Liver (tissue), 9 donors: ENCODE results near the gene RNLS. TPM values are rescaled to one million over a fixed set of nuclear protein-coding genes. Genes with fewer than 3 reads are reported as not detected.

Source experiments
- DNase-seq: peaks from one replicate; pipeline ENCODE4 v3.0.0-alpha.2; 2017; ENCODE audit warnings: low spot score
- H3K27ac ChIP-seq, 2 donors: one replicate each; pipeline ENCODE4 v1.7.0; 2013; ENCODE audit warnings: inconsistent platforms in 2 of 2, low read length in 2 of 2, control low read depth in 1 of 2, low read depth in 1 of 2, mild to moderate bottlenecking in 1 of 2
- H3K27me3 ChIP-seq, 4 donors: one replicate each; pipeline versions ENCODE4 v1.6.1 to v1.7.0; 2013; ENCODE audit warnings: low read length in 3 of 4, inconsistent platforms in 1 of 4, mild to moderate bottlenecking in 1 of 4, moderate library complexity in 1 of 4; ENCODE audit not compliant: control insufficient read depth in 4 of 4, insufficient read depth in 4 of 4
- H3K36me3 ChIP-seq, 4 donors: one replicate each; pipeline versions ENCODE4 v1.6.1 to v1.7.0; 2013; ENCODE audit warnings: low read length in 3 of 4, mild to moderate bottlenecking in 3 of 4, low read depth in 1 of 4, moderate library complexity in 1 of 4; ENCODE audit not compliant: control insufficient read depth in 4 of 4, insufficient read depth in 3 of 4
- H3K4me1 ChIP-seq, 4 donors: one replicate each; pipeline versions ENCODE4 v1.6.1 to v1.7.0; 2013; ENCODE audit warnings: low read length in 3 of 4, mild to moderate bottlenecking in 3 of 4, moderate library complexity in 1 of 4; ENCODE audit not compliant: control insufficient read depth in 4 of 4, insufficient read depth in 4 of 4
- H3K4me3 ChIP-seq, 3 donors: one replicate each; pipeline versions ENCODE4 v1.6.1 to v1.7.0; 2013; ENCODE audit warnings: low read length in 3 of 3, control low read depth in 1 of 3, low read depth in 1 of 3, mild to moderate bottlenecking in 1 of 3
- H3K9ac ChIP-seq, 2 donors: one replicate each; pipeline ENCODE4 v1.7.0; 2013; ENCODE audit warnings: low read length in 2 of 2, mild to moderate bottlenecking in 2 of 2, moderate library complexity in 2 of 2, control low read depth in 1 of 2, low read depth in 1 of 2
- H3K9me3 ChIP-seq, 4 donors: one replicate each; pipeline versions ENCODE4 v1.6.1 to v1.7.0; 2013; ENCODE audit warnings: low read length in 3 of 4; ENCODE audit not compliant: control insufficient read depth in 4 of 4
- EGR1 ChIP-seq, 2 donors: IDR thresholded peaks; 2 replicates each; pipeline ENCODE4 v1.6.1; 2016 to 2018; ENCODE audit warnings: antibody characterized with exemption in 2 of 2, low read depth in 2 of 2
- FOXA1 ChIP-seq: IDR thresholded peaks from 2 replicates; pipeline ENCODE4 v1.6.1; 2016; ENCODE audit warnings: antibody characterized with exemption
- FOXA2 ChIP-seq: IDR thresholded peaks from 2 replicates; pipeline ENCODE4 v1.6.1; 2016; ENCODE audit warnings: antibody characterized with exemption
- GABPA ChIP-seq, 2 donors: IDR thresholded peaks in 1 of 2; conservative IDR thresholded peaks in 1 of 2; 2 replicates each; pipeline ENCODE4 v1.6.1; 2016; ENCODE audit warnings: antibody characterized with exemption in 2 of 2, mild to moderate bottlenecking in 1 of 2, moderate library complexity in 1 of 2
- JUND ChIP-seq, 2 donors: IDR thresholded peaks; 2 replicates each; pipeline ENCODE4 v1.6.1; 2016; ENCODE audit warnings: antibody characterized with exemption in 2 of 2
- RAD21 ChIP-seq, 2 donors: IDR thresholded peaks; 2 replicates each; pipeline ENCODE4 v1.6.1; 2016; ENCODE audit warnings: antibody characterized with exemption in 2 of 2, mild to moderate bottlenecking in 2 of 2
- RXRA ChIP-seq, 2 donors: IDR thresholded peaks; 2 replicates each; pipeline ENCODE4 v1.6.1; 2017 to 2018; ENCODE audit warnings: antibody characterized with exemption in 2 of 2, mild to moderate bottlenecking in 1 of 2
- SP1 ChIP-seq: IDR thresholded peaks from 2 replicates; pipeline ENCODE4 v1.6.1; 2018; ENCODE audit warnings: antibody characterized with exemption, mild to moderate bottlenecking
- TAF1 ChIP-seq: conservative IDR thresholded peaks from 2 replicates; pipeline ENCODE4 v1.6.1; 2016; ENCODE audit warnings: antibody characterized with exemption, mild to moderate bottlenecking
- YY1 ChIP-seq: IDR thresholded peaks from 2 replicates; pipeline ENCODE4 v1.6.1; 2016; ENCODE audit warnings: antibody characterized with exemption, mild to moderate bottlenecking
- WGBS: extraction: QIAGEN DNeasy Blood & Tissue Kit; methylation state at CpG from one replicate; pipeline ENCODE4 v1.1.7; 2013; 5-methylcytosine and 5-hydroxymethylcytosine counted together
- polyA plus RNA-seq, 2 donors: library from polyadenylated mRNA; stranded (reverse) in 1 of 2; unstranded in 1 of 2; fragments of 200-250 nt in 1 of 2; fragments of >200 nt in 1 of 2; fragmentation: Nextera tagmentation in 1 of 2; extraction: Ambion mirVana in 1 of 2; gene quantifications; one replicate each; pipeline versions ENCODE4 v1.2.1 to v1.2.3, GENCODE V29; 2013 to 2015
- total RNA-seq, 2 donors: library from RNA; depleted of rRNA; stranded (reverse); fragments of >200 nt; gene quantifications; one replicate each; pipeline ENCODE4 v1.2.3, GENCODE V29; 2014
- TF ChIP-seq, protein P1 (sequence below): fragments of 150-350 bp; IDR thresholded peaks from 2 replicates; pipeline ENCODE4 v1.5.1; 2017; ENCODE audit warnings: improper control_type of control experiment, low read depth, low read length; ENCODE audit not compliant: missing input control
- TF ChIP-seq, protein P2 (sequence below): IDR thresholded peaks from 2 replicates; pipeline ENCODE4 v1.6.1; 2016; ENCODE audit warnings: antibody characterized with exemption
- TF ChIP-seq, protein P3 (sequence below): IDR thresholded peaks from 2 replicates; pipeline ENCODE4 v1.6.1; 2016; ENCODE audit warnings: antibody characterized with exemption
- TF ChIP-seq, protein P4 (sequence below): IDR thresholded peaks from 2 replicates; pipeline ENCODE4 v1.6.1; 2016; ENCODE audit warnings: antibody characterized with exemption, mild to moderate bottlenecking
- TF ChIP-seq, protein P5 (sequence below): IDR thresholded peaks from 2 replicates; pipeline ENCODE4 v1.6.1; 2016; ENCODE audit warnings: antibody characterized with exemption
- donor health status: healthy.
- donor health status: healthy.
- donor health status: healthy.
- donor health status: healthy.
- donor health status: healthy.

The RNLS gene
- total and polyA plus RNA-seq, 4 donors: 4.1 to 12.4 (median 7.5) TPM

DNA sequence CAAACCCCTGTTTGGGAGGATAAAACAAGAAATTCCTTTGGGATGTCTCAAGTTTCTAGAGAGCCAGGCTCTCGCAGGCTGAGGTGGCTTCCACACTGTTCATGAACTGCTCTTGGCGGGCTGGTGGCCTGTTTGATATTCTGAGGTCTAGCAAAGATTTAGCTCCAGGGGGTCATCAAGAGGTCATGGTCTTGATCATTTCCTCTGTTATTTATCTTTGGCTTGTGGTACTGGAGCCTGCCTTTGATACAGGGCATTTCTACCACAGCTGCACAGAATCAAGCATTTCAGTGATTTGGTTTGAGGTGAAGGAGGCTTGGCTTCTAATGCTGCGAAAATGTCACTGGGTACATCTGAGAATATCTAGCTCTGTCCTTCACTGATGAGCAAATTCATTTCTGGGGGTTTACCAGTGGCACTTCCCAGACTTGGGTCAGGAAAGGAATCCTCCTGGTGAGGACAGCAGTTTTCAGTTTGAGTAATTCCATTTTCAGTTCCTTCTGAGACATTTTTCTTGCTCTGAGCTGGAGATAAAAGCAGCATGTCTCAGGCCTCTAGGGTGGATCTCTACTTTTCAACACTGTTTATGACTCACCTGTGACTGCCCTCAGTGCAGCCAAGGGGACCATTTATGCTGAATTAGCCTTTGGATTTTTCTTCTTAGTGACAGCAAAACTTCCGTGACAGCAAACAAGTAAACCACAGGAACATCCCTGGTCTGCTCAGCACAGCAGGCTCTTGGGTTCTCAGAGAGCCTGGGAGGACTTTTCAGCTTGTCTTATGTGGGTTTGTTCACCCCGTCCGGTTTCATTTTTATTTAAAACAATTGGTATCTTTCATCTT, 312.0 kb downstream of the RNLS start:
- DNase-seq: no peak
- Histone ChIP-seq H3K36me3 (no peaks in the 10 kb centered on the region), H3K27ac (no peak overlapping the region), H3K4me3 (no peak overlapping the region), H3K9me3 (no peaks in the 10 kb centered on the region), H3K9ac (no peak overlapping the region), H3K27me3 (no peaks in the 10 kb centered on the region), H3K4me1 (no peaks in the 10 kb centered on the region)
- 74% methylated on average over 6 of the region's 6 CpGs for WGBS
- TF ChIP-seq, protein P1, sequence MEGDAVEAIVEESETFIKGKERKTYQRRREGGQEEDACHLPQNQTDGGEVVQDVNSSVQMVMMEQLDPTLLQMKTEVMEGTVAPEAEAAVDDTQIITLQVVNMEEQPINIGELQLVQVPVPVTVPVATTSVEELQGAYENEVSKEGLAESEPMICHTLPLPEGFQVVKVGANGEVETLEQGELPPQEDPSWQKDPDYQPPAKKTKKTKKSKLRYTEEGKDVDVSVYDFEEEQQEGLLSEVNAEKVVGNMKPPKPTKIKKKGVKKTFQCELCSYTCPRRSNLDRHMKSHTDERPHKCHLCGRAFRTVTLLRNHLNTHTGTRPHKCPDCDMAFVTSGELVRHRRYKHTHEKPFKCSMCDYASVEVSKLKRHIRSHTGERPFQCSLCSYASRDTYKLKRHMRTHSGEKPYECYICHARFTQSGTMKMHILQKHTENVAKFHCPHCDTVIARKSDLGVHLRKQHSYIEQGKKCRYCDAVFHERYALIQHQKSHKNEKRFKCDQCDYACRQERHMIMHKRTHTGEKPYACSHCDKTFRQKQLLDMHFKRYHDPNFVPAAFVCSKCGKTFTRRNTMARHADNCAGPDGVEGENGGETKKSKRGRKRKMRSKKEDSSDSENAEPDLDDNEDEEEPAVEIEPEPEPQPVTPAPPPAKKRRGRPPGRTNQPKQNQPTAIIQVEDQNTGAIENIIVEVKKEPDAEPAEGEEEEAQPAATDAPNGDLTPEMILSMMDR: no peak
- TF ChIP-seq TAF1 (no peak), JUND (IDR thresholded peaks at IDR 0.05) (no peak), SP1 (no peak), EGR1 (IDR thresholded peaks at IDR 0.05; ENCODE audit: low read depth in 2 of 2) (no peak), GABPA (IDR thresholded peaks at IDR 0.05 in 1 of 2, conservative IDR thresholded peaks at IDR 0.05 in 1 of 2) (no peak), FOXA1 (no peak), YY1 (no peak), RXRA (IDR thresholded peaks at IDR 0.05) (no peak), FOXA2 (no peak), RAD21 (IDR thresholded peaks at IDR 0.05) (no peak)
- TF ChIP-seq, protein P2, sequence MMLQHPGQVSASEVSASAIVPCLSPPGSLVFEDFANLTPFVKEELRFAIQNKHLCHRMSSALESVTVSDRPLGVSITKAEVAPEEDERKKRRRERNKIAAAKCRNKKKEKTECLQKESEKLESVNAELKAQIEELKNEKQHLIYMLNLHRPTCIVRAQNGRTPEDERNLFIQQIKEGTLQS: no peak
- TF ChIP-seq, protein P3, sequence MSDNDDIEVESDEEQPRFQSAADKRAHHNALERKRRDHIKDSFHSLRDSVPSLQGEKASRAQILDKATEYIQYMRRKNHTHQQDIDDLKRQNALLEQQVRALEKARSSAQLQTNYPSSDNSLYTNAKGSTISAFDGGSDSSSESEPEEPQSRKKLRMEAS: no peak
- TF ChIP-seq, protein P4, sequence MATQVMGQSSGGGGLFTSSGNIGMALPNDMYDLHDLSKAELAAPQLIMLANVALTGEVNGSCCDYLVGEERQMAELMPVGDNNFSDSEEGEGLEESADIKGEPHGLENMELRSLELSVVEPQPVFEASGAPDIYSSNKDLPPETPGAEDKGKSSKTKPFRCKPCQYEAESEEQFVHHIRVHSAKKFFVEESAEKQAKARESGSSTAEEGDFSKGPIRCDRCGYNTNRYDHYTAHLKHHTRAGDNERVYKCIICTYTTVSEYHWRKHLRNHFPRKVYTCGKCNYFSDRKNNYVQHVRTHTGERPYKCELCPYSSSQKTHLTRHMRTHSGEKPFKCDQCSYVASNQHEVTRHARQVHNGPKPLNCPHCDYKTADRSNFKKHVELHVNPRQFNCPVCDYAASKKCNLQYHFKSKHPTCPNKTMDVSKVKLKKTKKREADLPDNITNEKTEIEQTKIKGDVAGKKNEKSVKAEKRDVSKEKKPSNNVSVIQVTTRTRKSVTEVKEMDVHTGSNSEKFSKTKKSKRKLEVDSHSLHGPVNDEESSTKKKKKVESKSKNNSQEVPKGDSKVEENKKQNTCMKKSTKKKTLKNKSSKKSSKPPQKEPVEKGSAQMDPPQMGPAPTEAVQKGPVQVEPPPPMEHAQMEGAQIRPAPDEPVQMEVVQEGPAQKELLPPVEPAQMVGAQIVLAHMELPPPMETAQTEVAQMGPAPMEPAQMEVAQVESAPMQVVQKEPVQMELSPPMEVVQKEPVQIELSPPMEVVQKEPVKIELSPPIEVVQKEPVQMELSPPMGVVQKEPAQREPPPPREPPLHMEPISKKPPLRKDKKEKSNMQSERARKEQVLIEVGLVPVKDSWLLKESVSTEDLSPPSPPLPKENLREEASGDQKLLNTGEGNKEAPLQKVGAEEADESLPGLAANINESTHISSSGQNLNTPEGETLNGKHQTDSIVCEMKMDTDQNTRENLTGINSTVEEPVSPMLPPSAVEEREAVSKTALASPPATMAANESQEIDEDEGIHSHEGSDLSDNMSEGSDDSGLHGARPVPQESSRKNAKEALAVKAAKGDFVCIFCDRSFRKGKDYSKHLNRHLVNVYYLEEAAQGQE: no peak
- TF ChIP-seq, protein P5, sequence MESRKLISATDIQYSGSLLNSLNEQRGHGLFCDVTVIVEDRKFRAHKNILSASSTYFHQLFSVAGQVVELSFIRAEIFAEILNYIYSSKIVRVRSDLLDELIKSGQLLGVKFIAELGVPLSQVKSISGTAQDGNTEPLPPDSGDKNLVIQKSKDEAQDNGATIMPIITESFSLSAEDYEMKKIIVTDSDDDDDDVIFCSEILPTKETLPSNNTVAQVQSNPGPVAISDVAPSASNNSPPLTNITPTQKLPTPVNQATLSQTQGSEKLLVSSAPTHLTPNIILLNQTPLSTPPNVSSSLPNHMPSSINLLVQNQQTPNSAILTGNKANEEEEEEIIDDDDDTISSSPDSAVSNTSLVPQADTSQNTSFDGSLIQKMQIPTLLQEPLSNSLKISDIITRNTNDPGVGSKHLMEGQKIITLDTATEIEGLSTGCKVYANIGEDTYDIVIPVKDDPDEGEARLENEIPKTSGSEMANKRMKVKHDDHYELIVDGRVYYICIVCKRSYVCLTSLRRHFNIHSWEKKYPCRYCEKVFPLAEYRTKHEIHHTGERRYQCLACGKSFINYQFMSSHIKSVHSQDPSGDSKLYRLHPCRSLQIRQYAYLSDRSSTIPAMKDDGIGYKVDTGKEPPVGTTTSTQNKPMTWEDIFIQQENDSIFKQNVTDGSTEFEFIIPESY: no peak
